Stimulated activated CD4-positive, alpha-beta T cell treated with anti-CD3 and anti-CD28 coated beads, Interleukin-15, amount 100 ng/mL, for 24 hours (primary cell): ENCODE measurements around the gene CDH13.

ENCODE experiments used
- DNase-seq: peaks from one replicate; pipeline ENCODE4 v3.0.0-alpha.2; 2020

Gene CDH13

GRCh38 chr16:82628711-82629110 lies 1.9 kb downstream of the CDH13 start:
- no peak for DNase-seq

- no peak for DNase-seq
Measured at GRCh38 chr16:82629441-82630027, 2.8 kb downstream of the CDH13 start.

- no peak for DNase-seq
Measured at GRCh38 chr16:82630219-82630618, 3.5 kb downstream of the CDH13 start.

- DNase-seq, result no peak
Measured at GRCh38 chr16:82630688-82631087, 3.9 kb downstream of the CDH13 start.

- no peak for DNase-seq
Measured at GRCh38 chr16:82631701-82632685, 5.2 kb downstream of the CDH13 start.

GRCh38 chr16:82633964-82634600 lies 7.3 kb downstream of the CDH13 start:
- DNase-seq, result no peak

DNA sequence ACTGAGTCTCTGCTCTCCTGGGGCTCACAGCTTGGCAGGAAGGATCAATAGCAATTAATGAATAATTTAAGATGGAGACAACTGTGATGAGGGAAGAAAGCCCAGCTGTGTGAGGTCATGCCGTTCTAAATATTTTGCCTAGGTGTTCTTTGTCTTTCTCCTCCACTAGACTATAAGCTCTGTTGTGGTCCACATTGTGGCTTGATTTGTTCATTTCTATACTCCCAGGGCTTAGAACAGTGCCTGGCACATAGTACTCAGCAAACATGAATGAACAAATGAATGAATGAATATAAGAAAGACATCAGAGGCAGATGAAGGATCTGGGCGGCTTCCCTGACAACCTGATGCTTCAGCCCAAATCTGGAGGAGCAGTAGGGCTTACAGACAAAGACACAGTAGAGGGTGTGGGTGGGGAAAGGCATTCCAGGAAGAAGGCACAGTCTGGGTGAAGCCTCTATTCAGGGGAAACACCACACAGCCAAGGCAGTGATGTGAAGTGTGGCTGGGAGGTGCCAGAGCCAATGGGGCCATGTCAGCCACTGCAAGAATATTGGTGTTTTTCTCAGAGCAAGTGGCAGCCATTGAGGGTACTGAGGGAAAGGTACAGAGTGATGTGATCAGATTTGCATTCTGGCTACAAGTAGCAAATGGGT lies 8.3 kb downstream of the CDH13 start:
- DNase-seq, result no peak

- no peak for DNase-seq
Measured at GRCh38 chr16:82636485-82636884, 9.7 kb downstream of the CDH13 start.

DNA sequence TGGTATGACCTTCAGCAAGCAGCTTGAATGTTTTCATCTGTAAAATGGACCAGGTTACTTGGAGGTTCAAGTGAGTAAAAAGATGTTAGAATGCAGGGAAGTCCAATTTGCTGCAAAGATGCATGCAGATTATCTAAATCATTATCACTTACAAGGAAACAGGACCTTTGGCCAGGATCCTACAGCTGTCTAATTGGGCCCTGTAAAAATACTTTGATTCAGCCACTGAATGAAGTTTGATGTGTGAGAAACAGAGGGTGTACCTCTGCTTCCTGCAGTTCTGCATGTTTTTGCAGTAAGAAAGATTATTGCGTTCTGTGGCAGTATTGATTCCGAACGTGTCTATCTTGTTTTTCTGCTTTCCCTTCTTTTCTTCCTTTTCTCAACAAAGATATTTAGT lies 10.2 kb downstream of the CDH13 start:
- no peak for DNase-seq

DNA sequence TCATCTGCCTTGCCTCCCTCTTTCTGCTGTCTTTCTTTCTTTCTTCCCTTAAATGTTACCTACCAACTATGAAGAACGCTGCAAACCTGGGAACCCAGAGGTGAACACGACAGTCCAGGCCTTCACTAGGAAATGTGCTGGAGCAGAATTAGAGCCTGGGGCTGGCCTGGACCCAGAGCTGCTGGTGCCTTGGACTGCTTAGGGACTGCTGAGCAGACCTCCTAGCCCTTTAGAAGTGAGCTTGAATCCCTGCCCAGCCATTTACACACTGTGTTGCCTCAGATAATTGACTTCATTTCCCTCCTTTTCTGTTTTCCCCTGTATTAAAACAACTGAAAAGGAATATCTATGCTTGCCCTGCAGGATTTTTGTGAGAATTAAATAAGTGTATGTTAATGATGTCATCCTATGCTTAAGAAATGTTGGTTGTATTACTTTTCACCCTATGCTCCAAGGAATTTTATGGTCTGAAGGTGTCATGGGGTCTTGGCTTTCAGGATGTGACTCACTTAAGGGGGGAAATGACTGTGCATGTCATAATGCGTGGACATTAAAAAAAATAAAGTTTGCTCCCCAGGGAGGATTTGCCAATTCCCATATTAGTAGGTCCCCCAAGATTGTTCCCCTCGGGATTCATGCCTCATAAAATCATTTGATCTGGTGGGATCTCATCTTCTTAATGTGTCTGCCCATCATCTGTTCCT lies 11.5 kb downstream of the CDH13 start:
- no peak for DNase-seq

DNA sequence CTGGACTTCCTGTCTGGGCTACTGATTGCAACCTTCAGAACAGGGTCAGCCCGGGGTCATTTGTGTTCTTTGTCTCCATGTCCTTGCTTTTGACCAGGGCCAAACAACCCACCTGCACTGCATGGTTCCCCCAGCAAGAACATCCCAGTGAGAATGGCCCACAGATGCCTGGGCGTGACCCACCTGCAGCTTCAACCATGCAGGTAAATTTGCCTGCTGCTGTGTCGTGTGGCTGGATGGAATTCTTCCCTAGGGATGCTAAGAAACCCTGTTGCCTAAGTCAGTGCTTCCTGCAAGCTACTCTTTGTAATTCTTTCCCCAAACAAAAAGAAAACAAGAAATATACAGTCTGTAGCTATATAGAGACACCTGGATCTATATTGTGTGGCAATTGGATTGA lies 12.5 kb downstream of the CDH13 start:
- no peak for DNase-seq

GRCh38 chr16:82639666-82640336 lies 13.0 kb downstream of the CDH13 start:
- DNase-seq, result peak; percentile 69

GRCh38 chr16:82641336-82641984 lies 14.7 kb downstream of the CDH13 start:
- no peak for DNase-seq

- no peak for DNase-seq
Measured at GRCh38 chr16:82643136-82643535, 16.4 kb downstream of the CDH13 start.

DNA sequence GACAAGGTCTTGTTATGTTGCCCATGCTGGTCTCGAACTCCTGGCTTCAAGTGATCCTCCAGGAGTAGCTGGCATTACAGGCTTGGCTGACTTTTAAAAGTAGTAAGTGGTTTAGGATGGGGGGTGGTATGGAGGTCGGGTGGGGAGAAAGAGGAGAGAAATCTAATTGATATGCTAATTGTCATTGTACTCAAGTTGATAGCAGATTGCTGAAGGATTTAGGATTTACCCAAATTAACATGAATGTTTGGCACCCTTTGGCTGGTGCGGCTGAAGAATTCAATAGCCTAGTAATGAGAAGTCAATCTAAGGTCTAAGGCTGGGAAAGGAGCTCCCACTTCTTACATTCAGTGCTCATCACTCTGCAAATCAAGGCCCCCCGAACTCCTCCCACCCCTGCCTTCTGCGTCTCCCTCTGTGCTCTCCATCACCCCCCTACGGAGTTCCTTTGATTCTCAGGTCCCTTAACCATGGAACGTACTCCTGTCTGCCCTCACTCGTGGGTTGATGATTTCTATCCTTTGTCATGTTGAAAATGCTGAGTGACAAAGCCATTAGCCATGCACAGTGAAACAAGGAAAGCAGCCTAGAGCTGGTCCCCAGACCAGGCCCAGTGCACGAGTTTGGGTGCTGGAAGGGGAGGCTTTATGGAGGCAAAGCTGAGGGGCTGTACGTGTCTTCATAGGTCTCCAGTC lies 17.3 kb downstream of the CDH13 start:
- no peak for DNase-seq

DNA sequence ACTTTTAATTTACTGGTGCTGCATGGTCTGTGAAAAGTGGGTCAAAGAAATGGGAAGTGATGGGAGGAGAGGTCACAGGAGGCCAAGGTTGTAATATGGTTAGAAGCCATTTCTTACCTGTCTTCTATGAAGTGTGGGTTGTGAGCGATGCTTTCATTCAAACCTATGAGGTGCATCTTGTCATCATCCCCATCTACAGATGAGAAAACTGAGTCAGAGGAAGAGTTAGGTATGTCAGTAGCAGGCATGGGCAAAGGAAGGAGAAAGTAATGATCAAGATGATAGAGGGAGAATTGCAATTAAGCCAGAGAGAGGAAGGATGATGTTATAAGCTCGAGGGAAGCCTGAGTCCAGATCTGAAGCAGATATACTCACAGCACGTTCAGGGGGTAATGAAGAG lies 19.7 kb downstream of the CDH13 start:
- DNase-seq, result no peak

DNA sequence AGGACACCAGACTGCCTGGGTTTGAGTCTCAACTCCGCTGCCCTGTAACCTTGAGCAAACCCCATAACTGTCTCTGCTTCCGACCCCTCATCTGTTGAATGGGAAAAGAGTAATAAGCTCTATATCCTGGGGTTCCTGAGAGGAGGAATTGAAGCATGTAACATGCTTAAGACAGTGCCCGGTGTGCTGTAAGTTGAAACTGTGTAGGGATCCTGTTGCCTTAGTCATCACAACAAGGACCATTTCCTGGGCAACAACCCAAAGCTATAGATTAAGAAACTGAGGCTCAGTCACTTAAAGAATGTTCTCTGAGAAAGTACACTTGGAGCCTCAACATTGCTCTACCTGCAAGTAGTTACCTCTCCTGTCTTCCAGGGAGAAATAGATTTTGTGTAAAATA lies 23.0 kb downstream of the CDH13 start:
- DNase-seq, result no peak

GRCh38 chr16:82650804-82651203 lies 24.0 kb downstream of the CDH13 start:
- no peak for DNase-seq

- DNase-seq, result no peak
Measured at GRCh38 chr16:82651921-82652601, 25.3 kb downstream of the CDH13 start.

- no peak for DNase-seq
Measured at GRCh38 chr16:82652826-82653225, 26.1 kb downstream of the CDH13 start.
